HEK293 (cell line): Measurements from ENCODE around the gene ERCC5.

ENCODE experiments used
- CTCF ChIA-PET: fragments of 350-600 bp; formaldehyde crosslinking; extraction: SDS; loops from one replicate; lab custom pipeline; 2021; ENCODE audit warnings: antibody characterized with exemption; lab: Yijun Ruan, JAX
- POLR2A ChIA-PET: fragments of 300-600 bp; formaldehyde crosslinking; extraction: SDS; loops from one replicate; lab custom pipeline; 2020; ENCODE audit warnings: antibody characterized with exemption, inconsistent platforms; lab: Yijun Ruan, JAX
- H3K27ac ChIP-seq: fragments of 200-500 bp; sonication (Bioruptor generic); 2 replicates; pipeline ENCODE4 v1.5.1; 2014; ENCODE audit warnings: low read depth, low read length, control low read depth, inconsistent platforms; ENCODE audit errors: extremely low read depth
- H3K36me3 ChIP-seq, 2 experiments: fragments of 200-500 bp in 1 of 2; sonication (Bioruptor generic) in 1 of 2; 1 replicate in 1 of 2; 2 replicates in 1 of 2; pipeline ENCODE4 v1.5.1; 2014 to 2017; ENCODE audit warnings: inconsistent platforms in 2 of 2, low read length in 2 of 2; ENCODE audit not compliant: control insufficient read depth in 2 of 2, insufficient read depth in 1 of 2
- H3K4me1 ChIP-seq: fragments of 200-500 bp; sonication (Bioruptor generic); 2 replicates; pipeline ENCODE4 v1.5.1; 2014; ENCODE audit warnings: mild to moderate bottlenecking, low read length, inconsistent platforms; ENCODE audit not compliant: control insufficient read depth, insufficient read depth
- H3K4me3 ChIP-seq: 2 replicates; pipeline ENCODE4 v1.5.1; 2011; ENCODE audit warnings: low read depth, mild to moderate bottlenecking, control low read depth, low read length, moderate library complexity
- H3K9me3 ChIP-seq: fragments of 200-500 bp; sonication (Bioruptor generic); 2 replicates; pipeline ENCODE4 v1.5.1; 2014; ENCODE audit warnings: low read depth, low read length, inconsistent platforms; ENCODE audit not compliant: control insufficient read depth, insufficient read depth
- GLI2 ChIP-seq: fragments of 450-650 bp; formaldehyde crosslinking; IDR thresholded peaks from 2 replicates; pipeline ENCODE4; 2017; ENCODE audit warnings: missing biosample characterization, missing genetic modification characterization, low read depth, borderline replicate concordance
- GLIS2 ChIP-seq: fragments of 450-650 bp; formaldehyde crosslinking; IDR thresholded peaks from 2 replicates; pipeline ENCODE4 v1.5.1; 2016; ENCODE audit warnings: missing biosample characterization, missing genetic modification characterization
- KLF8 ChIP-seq: fragments of 450-650 bp; formaldehyde crosslinking; IDR thresholded peaks from 2 replicates; pipeline ENCODE4 v1.5.1; 2016; ENCODE audit warnings: missing biosample characterization, missing genetic modification characterization
- MYNN ChIP-seq: fragments of 450-650 bp; formaldehyde crosslinking; IDR thresholded peaks from 2 replicates; pipeline ENCODE4 v1.5.1; 2016; ENCODE audit warnings: missing biosample characterization, missing genetic modification characterization, borderline replicate concordance
- PRDM1 ChIP-seq: fragments of 450-650 bp; formaldehyde crosslinking; IDR thresholded peaks from 2 replicates; pipeline ENCODE4; 2016; ENCODE audit warnings: missing biosample characterization, missing genetic modification characterization
- REST ChIP-seq: fragments of 450-650 bp; formaldehyde crosslinking; IDR thresholded peaks from 2 replicates; pipeline ENCODE4 v1.5.1; 2016; ENCODE audit warnings: missing biosample characterization, missing genetic modification characterization
- SALL2 ChIP-seq: fragments of 450-650 bp; formaldehyde crosslinking; IDR thresholded peaks from 2 replicates; pipeline ENCODE4 v1.5.0; 2017; ENCODE audit warnings: missing biosample characterization, mild to moderate bottlenecking, missing genetic modification characterization, borderline replicate concordance
- ZBTB6 ChIP-seq: fragments of 450-650 bp; formaldehyde crosslinking; IDR thresholded peaks from 2 replicates; pipeline ENCODE4 v1.5.1; 2017; ENCODE audit warnings: missing biosample characterization, missing genetic modification characterization
- ZBTB8A ChIP-seq: fragments of 450-650 bp; formaldehyde crosslinking; IDR thresholded peaks from 2 replicates; pipeline ENCODE4 v1.5.1; 2016; ENCODE audit warnings: missing biosample characterization, missing genetic modification characterization
- ZFP69B ChIP-seq: fragments of 450-650 bp; formaldehyde crosslinking; IDR thresholded peaks from 2 replicates; pipeline ENCODE4 v1.5.1; 2016; ENCODE audit warnings: missing biosample characterization, missing genetic modification characterization
- ZNF155 ChIP-seq: fragments of 450-650 bp; formaldehyde crosslinking; IDR thresholded peaks from 2 replicates; pipeline ENCODE4 v1.5.1; 2016; ENCODE audit warnings: missing biosample characterization, missing genetic modification characterization
- ZNF202 ChIP-seq: fragments of 450-650 bp; formaldehyde crosslinking; IDR thresholded peaks from 2 replicates; pipeline ENCODE4 v1.5.1; 2016; ENCODE audit warnings: missing biosample characterization, missing genetic modification characterization, borderline replicate concordance
- ZNF239 ChIP-seq: fragments of 450-650 bp; formaldehyde crosslinking; IDR thresholded peaks from 2 replicates; pipeline ENCODE4 v1.5.1; 2016; ENCODE audit warnings: missing biosample characterization, missing genetic modification characterization
- ZNF248 ChIP-seq: fragments of 450-650 bp; formaldehyde crosslinking; IDR thresholded peaks from 2 replicates; pipeline ENCODE4 v1.5.1; 2017; ENCODE audit warnings: missing biosample characterization, missing genetic modification characterization
- ZNF302 ChIP-seq: fragments of 450-650 bp; formaldehyde crosslinking; IDR thresholded peaks from 2 replicates; pipeline ENCODE4 v1.5.1; 2016; ENCODE audit warnings: missing biosample characterization, missing genetic modification characterization, low read depth
- ZNF324 ChIP-seq: fragments of 450-650 bp; formaldehyde crosslinking; IDR thresholded peaks from 2 replicates; pipeline ENCODE4 v1.5.1; 2016; ENCODE audit warnings: missing biosample characterization, missing genetic modification characterization
- ZNF362 ChIP-seq: fragments of 450-650 bp; formaldehyde crosslinking; IDR thresholded peaks from 2 replicates; pipeline ENCODE4 v1.5.1; 2016; ENCODE audit warnings: missing biosample characterization, missing genetic modification characterization
- ZNF416 ChIP-seq: fragments of 450-650 bp; formaldehyde crosslinking; IDR thresholded peaks from 2 replicates; pipeline ENCODE4 v1.5.1; 2016; ENCODE audit warnings: missing biosample characterization, missing genetic modification characterization
- ZNF473 ChIP-seq: fragments of 450-650 bp; formaldehyde crosslinking; IDR thresholded peaks from 2 replicates; pipeline ENCODE4 v1.5.1; 2017; ENCODE audit warnings: missing biosample characterization, missing genetic modification characterization
- ZNF701 ChIP-seq: fragments of 450-650 bp; formaldehyde crosslinking; IDR thresholded peaks from 2 replicates; pipeline ENCODE4 v1.5.1; 2016; ENCODE audit warnings: missing biosample characterization, missing genetic modification characterization
- ZNF785 ChIP-seq: fragments of 450-650 bp; formaldehyde crosslinking; IDR thresholded peaks from 2 replicates; pipeline ENCODE4 v1.5.1; 2016; ENCODE audit warnings: missing biosample characterization, missing genetic modification characterization
- TF ChIP-seq, protein P1 (sequence below): fragments of 450-650 bp; formaldehyde crosslinking; IDR thresholded peaks from 2 replicates; pipeline ENCODE4 v1.5.1; 2016; ENCODE audit warnings: missing biosample characterization, missing genetic modification characterization

Gene ERCC5

GRCh38 chr13:102907016-102907756 is 61.4 kb downstream of the ERCC5 start:
- H3K27ac ChIP-seq: no peak overlapping the region
- no peak for TF ChIP-seq GLIS2
- no peak for TF ChIP-seq ZNF239
- no peak for TF ChIP-seq ZFP69B (tag by site-specific recombination)
- TF ChIP-seq, all 188 proteins: peak for 0
- Histone ChIP-seq H3K36me3 (no peaks in the 10 kb centered on the region), H3K4me3 (no peak overlapping the region), H3K4me1 (no peaks in the 10 kb centered on the region), H3K9me3 (no peaks in the 10 kb centered on the region)
- POLR2A ChIA-PET: interaction anchor here (0.7 kb wide), 1 partner anchor 148 kb away, joined by 3 read pairs; no protein-coding TSS in a partner anchor
- CTCF ChIA-PET: interaction anchor here (0.7 to 1.2 kb wide), 2 partner anchors 37 to 65 kb away, joined by 3 read pairs; no protein-coding TSS in a partner anchor

DNA sequence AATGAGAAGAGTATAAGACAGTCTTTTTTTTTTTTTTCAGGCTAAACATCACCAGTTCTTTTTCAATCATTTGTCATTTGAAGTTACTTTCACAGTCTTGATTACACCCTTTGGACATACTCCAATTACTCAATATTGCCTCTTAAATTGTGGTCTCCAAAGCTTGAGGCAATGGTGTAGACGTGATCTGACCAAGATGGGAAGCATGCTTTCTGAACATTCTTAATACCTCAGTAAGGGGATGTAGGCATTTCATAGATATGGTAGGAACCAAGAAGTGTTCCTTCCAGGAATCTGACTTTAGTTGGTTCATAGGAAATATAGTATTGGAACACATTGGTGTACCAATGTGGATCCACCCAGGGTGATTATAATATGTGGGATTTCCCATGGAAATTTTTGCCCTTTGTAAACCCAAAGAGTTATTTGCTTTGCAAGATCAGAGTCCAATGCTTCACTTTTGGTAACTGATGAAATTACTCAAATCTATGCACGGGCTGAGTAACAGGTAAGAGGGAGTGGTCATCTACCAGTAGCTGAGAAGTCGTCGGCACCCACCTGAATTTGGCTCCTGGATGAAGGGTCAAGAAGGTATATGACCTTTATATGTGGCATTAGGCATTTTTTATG is 62.2 kb downstream of the ERCC5 start:
- CTCF ChIA-PET: interaction anchor here (0.7 kb wide), 1 partner anchor 38 kb away, joined by 3 read pairs; no protein-coding TSS in a partner anchor
- TF ChIP-seq MYNN: no peak
- no peak for TF ChIP-seq ZNF701 (tag by site-specific recombination)
- no peak for TF ChIP-seq REST
- TF ChIP-seq ZNF155 (tag by site-specific recombination): no peak
- TF ChIP-seq ZNF416: no peak
- TF ChIP-seq, protein P1, sequence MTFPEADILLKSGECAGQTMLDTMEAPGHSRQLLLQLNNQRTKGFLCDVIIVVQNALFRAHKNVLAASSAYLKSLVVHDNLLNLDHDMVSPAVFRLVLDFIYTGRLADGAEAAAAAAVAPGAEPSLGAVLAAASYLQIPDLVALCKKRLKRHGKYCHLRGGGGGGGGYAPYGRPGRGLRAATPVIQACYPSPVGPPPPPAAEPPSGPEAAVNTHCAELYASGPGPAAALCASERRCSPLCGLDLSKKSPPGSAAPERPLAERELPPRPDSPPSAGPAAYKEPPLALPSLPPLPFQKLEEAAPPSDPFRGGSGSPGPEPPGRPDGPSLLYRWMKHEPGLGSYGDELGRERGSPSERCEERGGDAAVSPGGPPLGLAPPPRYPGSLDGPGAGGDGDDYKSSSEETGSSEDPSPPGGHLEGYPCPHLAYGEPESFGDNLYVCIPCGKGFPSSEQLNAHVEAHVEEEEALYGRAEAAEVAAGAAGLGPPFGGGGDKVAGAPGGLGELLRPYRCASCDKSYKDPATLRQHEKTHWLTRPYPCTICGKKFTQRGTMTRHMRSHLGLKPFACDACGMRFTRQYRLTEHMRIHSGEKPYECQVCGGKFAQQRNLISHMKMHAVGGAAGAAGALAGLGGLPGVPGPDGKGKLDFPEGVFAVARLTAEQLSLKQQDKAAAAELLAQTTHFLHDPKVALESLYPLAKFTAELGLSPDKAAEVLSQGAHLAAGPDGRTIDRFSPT (tag by site-specific recombination): no peak
- no peak for TF ChIP-seq ZNF302 (tag by site-specific recombination)
- TF ChIP-seq GLI2: no peak
- no peak for TF ChIP-seq ZNF785
- TF ChIP-seq ZNF473 (tag by site-specific recombination): no peak
- no peak for TF ChIP-seq ZNF362 (tag by site-specific recombination)
- TF ChIP-seq ZNF248 (tag by site-specific recombination): no peak
- no peak for TF ChIP-seq ZBTB8A (tag by site-specific recombination)
- no peak for TF ChIP-seq KLF8 (tag by site-specific recombination)
- TF ChIP-seq ZBTB6: no peak
- no peak for TF ChIP-seq ZNF202 (tag by site-specific recombination)
- no peak for TF ChIP-seq SALL2
- no peak for TF ChIP-seq ZNF324 (tag by site-specific recombination)
- TF ChIP-seq PRDM1 (tag by site-specific recombination): no peak
- TF ChIP-seq, all 188 proteins: peak for 0
- H3K36me3 ChIP-seq: no peaks in the 10 kb centered on the region
- H3K4me1 ChIP-seq: no peaks in the 10 kb centered on the region
- no peak overlapping the region for H3K27ac ChIP-seq
- no peak overlapping the region for H3K4me3 ChIP-seq
- POLR2A ChIA-PET: interaction anchor here (0.7 kb wide), 1 partner anchor 147 kb away, joined by 3 read pairs; no protein-coding TSS in a partner anchor
- no peaks in the 10 kb centered on the region for H3K9me3 ChIP-seq
